ENCODE measurements around the gene C15orf39.

Gene C15orf39

GRCh38 chr15:75232252-75232813, 30.7 kb downstream of the C15orf39 start:
- TF ChIP-seq, protein P1, sequence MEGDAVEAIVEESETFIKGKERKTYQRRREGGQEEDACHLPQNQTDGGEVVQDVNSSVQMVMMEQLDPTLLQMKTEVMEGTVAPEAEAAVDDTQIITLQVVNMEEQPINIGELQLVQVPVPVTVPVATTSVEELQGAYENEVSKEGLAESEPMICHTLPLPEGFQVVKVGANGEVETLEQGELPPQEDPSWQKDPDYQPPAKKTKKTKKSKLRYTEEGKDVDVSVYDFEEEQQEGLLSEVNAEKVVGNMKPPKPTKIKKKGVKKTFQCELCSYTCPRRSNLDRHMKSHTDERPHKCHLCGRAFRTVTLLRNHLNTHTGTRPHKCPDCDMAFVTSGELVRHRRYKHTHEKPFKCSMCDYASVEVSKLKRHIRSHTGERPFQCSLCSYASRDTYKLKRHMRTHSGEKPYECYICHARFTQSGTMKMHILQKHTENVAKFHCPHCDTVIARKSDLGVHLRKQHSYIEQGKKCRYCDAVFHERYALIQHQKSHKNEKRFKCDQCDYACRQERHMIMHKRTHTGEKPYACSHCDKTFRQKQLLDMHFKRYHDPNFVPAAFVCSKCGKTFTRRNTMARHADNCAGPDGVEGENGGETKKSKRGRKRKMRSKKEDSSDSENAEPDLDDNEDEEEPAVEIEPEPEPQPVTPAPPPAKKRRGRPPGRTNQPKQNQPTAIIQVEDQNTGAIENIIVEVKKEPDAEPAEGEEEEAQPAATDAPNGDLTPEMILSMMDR (IDR thresholded peaks at IDR 0.05) = no peak

DNA sequence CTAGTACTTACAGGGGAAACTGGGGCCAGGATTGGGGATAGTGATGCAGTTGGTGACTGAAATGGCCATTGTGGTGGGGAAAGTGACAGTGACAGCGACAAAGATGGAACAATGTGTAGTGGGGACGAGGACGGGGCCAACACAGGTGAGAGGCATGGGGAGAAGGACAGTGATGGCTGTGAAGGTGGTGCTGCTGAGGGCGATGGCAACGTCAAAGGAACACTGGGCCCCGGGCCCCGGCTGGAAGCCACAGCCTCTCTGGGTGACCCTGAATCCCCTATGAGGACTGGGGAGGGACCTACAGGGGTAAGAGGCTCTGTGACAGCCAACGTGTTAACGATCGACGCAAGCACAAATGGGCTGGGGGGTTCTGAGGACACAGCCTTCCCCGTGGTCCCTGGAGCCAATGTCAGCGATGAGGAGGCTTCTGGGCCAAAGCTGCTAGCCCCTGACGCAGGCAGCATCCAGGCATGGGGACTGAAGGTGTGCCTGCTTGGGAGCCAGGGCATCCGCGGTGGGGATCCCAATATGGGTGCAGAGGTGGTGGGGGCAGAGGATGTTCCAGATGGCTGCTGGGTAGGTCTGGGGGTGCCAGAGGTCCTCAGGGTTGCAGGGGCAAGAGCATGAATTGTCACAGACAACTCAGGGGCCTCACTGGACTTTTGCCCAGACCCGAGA, 31.3 kb downstream of the C15orf39 start:
- TF ChIP-seq, protein P1 (IDR thresholded peaks at IDR 0.05) = no peak

DNA sequence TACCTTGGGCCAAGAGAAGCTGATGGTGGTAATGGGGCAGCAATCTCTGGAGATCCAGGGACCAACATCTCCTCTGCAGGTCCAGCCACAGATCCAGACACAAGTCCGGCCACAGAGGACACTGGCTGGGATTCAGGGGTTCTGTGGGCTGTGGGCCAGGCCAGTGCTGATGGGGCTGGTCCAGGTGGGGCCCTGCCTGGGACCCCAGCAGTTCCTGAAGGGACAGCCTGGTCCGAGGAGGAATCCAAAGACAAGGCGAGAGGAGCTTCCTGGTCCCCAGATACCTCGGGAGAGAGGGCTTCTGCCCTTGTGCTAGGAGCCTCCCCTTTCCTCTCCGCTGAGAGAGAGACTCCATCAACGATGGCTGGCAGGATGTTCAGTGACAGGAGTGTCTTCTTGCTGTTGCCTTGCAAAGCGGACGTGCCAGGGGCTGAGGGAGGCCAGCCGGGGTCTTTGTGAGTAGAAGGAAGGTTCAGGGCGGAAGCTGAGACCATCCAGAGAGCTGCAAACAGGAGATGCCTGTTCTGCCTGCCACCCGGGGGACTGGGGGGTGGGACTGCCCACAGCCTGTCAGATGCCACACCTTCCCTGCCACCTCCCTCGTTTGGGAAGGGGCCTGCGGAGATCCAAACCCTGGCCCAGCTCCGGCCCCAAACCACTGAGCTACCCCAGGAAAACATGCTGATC, 32.0 kb downstream of the C15orf39 start:
- TF ChIP-seq, protein P1 (IDR thresholded peaks at IDR 0.05) = no peak

DNA sequence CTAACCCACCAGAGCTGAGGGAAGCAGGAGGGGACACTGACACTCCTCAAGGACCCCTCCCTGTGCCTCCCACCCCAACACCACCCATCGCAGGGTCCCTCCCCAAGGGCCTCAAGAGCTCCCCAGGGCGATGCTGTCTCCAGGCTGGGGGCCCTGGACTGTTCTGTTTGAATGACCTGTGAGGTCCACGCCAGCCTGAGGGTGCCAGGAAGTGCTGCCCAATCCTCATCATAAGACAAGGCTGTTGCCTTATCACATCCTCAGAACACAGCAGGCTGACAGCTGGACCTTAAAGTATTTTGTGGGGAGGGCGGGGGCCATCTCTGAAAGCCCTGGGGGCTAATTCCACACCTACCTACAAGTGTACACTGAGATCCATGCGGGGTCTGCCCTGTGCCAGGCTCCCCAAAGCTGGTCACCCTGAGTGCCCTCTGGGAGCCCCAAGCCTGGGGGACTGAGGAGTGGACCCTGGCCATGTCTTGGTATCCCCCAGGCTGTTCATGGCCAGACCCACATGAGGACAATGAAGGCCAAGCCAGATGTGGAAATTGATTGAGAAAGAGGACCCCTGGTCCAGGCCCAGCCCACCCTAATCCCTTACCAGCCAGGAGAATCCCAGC, 32.6 kb downstream of the C15orf39 start:
- TF ChIP-seq, protein P1 (IDR thresholded peaks at IDR 0.05) = no peak

- TF ChIP-seq, protein P1 (IDR thresholded peaks at IDR 0.05) = no peak
Observed at GRCh38 chr15:75235051-75235673, 33.5 kb downstream of the C15orf39 start.

DNA sequence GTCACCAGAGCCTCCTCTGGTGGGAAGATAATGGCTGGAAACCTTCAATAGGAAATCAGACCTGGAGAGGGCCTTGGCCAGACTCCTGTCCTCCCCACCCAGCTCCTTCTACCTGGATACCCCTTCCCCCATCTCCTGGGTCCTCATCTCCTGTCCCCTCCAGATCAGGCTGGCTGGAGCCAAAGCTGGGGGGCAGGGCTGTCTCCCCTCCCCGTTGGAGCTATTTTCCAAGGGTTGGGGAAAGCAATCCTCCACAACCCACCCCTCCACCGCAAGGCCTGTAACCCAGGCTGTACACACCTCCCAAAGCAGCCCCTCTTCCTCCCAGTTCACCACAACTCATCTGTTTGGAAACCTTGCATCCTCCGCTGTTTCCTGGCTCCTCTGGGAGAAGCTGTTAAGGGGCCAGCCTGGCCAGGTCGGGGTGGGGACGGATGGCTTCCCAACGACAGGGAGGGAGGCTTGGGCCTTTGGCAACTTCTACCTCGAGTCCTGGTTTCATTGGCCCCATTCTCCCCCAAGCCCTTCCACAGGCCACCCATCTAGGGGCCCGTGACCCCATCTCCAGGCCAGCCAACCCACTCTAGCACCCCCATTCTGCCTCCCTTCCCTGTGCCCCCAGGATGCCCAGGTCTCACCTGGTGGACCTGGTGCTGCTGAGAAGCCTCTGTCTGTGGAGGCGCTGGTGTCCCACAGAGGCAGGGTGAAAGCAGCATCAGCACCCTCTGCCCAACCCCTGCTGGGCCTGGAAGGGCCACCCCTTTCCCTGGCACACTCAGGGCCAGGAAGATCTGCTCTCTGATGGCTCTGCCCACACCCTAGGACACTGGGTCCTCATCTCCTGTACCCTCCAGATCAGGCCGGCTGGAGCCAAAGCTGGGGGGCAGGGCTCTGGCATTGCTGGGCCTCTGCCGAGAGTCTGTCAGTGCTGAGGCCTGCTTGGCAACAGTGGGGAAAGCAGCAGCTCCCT, 34.4 kb downstream of the C15orf39 start:
- TF ChIP-seq, protein P1 (IDR thresholded peaks at IDR 0.05) = no peak
